ENCODE results near the gene MBLAC1. TPM values are rescaled to one million over a fixed set of nuclear protein-coding genes. Genes with fewer than 3 reads are reported as not detected.

MBLAC1 gene
- total and polyA plus RNA-seq, 9 of the 15 experiments (the other 6 are each of a cell fraction or from before 2014, with no cell fraction given), result 0.03 to 3.1 (median 0.52) TPM

DNA sequence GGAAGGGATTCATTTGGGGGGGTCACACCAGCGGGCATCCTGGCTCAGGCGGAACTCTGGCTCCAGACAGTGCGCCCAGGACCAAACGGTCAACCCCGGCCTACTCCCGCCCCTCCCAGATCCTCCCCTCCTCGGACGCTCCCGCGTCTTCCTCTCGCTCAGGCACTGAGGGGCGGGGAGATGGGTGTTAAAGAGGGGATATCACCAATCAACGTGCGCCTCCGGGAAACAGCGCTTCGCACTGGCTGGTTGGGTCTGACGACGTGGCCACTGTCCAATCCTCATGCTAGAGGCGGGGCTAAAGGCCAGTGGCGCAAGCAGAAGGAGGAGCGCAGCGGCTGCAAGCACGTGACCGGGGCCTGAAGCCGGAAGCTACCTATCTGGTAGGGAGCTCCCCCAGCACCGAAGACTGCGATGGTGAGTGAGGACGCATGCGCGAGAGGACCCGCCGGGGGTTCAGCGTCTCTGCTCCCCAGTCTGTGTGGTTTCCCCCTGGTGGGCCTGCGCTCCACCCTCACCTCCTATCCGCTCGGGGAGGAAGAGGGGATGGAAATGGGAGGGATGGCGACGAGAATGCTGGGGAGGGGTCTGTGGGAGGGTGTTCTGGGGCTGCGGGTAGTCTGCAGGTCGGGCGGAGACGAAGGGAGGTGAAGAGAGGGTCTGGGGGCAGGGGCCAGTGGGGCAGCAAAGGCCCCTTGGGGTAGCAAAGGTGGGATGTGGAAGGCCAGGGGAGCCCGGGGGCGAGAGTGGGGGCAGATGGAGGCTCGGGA lies 22.0 kb downstream of the MBLAC1 start, which contains the start of gene LAMTOR4 (continued):
- TF ChIP-seq HSF4 (CRISPR knock-in tag; IDR thresholded peaks at IDR 0.05; ENCODE audit: borderline replicate concordance) (no peak), RB1 (IDR thresholded peaks at IDR 0.05; ENCODE audit: low read depth) (peak; percentile 61), FOXJ2 (tag; IDR thresholded peaks at IDR 0.05) (peak; percentile 53; the same call in 1 of the 2 replicates), ZNF57 (CRISPR knock-in tag; IDR thresholded peaks at IDR 0.05) (no peak), ETV5 (CRISPR knock-in tag; IDR thresholded peaks at IDR 0.05; ENCODE audit: low read depth) (peak; percentile 82), PRMT5 (CRISPR knock-in tag; IDR thresholded peaks at IDR 0.05) (no peak)
- TF ChIP-seq, protein P1, sequence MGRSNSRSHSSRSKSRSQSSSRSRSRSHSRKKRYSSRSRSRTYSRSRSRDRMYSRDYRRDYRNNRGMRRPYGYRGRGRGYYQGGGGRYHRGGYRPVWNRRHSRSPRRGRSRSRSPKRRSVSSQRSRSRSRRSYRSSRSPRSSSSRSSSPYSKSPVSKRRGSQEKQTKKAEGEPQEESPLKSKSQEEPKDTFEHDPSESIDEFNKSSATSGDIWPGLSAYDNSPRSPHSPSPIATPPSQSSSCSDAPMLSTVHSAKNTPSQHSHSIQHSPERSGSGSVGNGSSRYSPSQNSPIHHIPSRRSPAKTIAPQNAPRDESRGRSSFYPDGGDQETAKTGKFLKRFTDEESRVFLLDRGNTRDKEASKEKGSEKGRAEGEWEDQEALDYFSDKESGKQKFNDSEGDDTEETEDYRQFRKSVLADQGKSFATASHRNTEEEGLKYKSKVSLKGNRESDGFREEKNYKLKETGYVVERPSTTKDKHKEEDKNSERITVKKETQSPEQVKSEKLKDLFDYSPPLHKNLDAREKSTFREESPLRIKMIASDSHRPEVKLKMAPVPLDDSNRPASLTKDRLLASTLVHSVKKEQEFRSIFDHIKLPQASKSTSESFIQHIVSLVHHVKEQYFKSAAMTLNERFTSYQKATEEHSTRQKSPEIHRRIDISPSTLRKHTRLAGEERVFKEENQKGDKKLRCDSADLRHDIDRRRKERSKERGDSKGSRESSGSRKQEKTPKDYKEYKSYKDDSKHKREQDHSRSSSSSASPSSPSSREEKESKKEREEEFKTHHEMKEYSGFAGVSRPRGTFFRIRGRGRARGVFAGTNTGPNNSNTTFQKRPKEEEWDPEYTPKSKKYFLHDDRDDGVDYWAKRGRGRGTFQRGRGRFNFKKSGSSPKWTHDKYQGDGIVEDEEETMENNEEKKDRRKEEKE (IDR thresholded peaks at IDR 0.05; ENCODE audit: borderline replicate concordance in 1 of 2, control insufficient read depth in 1 of 2, low read depth in 2 of 2, low read length in 1 of 2), result no peak
- TF ChIP-seq, protein P2, sequence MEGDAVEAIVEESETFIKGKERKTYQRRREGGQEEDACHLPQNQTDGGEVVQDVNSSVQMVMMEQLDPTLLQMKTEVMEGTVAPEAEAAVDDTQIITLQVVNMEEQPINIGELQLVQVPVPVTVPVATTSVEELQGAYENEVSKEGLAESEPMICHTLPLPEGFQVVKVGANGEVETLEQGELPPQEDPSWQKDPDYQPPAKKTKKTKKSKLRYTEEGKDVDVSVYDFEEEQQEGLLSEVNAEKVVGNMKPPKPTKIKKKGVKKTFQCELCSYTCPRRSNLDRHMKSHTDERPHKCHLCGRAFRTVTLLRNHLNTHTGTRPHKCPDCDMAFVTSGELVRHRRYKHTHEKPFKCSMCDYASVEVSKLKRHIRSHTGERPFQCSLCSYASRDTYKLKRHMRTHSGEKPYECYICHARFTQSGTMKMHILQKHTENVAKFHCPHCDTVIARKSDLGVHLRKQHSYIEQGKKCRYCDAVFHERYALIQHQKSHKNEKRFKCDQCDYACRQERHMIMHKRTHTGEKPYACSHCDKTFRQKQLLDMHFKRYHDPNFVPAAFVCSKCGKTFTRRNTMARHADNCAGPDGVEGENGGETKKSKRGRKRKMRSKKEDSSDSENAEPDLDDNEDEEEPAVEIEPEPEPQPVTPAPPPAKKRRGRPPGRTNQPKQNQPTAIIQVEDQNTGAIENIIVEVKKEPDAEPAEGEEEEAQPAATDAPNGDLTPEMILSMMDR (IDR thresholded peaks at IDR 0.05 in 2 of 3, conservative IDR thresholded peaks at IDR 0.05 in 1 of 3; ENCODE audit: insufficient read depth in 2 of 3, low read depth in 1 of 3, low read length in 3 of 3), result peak in 1 of 3 experiments; percentile 6; a peak in 1 of 6 replicates
- TF ChIP-seq, protein P3, sequence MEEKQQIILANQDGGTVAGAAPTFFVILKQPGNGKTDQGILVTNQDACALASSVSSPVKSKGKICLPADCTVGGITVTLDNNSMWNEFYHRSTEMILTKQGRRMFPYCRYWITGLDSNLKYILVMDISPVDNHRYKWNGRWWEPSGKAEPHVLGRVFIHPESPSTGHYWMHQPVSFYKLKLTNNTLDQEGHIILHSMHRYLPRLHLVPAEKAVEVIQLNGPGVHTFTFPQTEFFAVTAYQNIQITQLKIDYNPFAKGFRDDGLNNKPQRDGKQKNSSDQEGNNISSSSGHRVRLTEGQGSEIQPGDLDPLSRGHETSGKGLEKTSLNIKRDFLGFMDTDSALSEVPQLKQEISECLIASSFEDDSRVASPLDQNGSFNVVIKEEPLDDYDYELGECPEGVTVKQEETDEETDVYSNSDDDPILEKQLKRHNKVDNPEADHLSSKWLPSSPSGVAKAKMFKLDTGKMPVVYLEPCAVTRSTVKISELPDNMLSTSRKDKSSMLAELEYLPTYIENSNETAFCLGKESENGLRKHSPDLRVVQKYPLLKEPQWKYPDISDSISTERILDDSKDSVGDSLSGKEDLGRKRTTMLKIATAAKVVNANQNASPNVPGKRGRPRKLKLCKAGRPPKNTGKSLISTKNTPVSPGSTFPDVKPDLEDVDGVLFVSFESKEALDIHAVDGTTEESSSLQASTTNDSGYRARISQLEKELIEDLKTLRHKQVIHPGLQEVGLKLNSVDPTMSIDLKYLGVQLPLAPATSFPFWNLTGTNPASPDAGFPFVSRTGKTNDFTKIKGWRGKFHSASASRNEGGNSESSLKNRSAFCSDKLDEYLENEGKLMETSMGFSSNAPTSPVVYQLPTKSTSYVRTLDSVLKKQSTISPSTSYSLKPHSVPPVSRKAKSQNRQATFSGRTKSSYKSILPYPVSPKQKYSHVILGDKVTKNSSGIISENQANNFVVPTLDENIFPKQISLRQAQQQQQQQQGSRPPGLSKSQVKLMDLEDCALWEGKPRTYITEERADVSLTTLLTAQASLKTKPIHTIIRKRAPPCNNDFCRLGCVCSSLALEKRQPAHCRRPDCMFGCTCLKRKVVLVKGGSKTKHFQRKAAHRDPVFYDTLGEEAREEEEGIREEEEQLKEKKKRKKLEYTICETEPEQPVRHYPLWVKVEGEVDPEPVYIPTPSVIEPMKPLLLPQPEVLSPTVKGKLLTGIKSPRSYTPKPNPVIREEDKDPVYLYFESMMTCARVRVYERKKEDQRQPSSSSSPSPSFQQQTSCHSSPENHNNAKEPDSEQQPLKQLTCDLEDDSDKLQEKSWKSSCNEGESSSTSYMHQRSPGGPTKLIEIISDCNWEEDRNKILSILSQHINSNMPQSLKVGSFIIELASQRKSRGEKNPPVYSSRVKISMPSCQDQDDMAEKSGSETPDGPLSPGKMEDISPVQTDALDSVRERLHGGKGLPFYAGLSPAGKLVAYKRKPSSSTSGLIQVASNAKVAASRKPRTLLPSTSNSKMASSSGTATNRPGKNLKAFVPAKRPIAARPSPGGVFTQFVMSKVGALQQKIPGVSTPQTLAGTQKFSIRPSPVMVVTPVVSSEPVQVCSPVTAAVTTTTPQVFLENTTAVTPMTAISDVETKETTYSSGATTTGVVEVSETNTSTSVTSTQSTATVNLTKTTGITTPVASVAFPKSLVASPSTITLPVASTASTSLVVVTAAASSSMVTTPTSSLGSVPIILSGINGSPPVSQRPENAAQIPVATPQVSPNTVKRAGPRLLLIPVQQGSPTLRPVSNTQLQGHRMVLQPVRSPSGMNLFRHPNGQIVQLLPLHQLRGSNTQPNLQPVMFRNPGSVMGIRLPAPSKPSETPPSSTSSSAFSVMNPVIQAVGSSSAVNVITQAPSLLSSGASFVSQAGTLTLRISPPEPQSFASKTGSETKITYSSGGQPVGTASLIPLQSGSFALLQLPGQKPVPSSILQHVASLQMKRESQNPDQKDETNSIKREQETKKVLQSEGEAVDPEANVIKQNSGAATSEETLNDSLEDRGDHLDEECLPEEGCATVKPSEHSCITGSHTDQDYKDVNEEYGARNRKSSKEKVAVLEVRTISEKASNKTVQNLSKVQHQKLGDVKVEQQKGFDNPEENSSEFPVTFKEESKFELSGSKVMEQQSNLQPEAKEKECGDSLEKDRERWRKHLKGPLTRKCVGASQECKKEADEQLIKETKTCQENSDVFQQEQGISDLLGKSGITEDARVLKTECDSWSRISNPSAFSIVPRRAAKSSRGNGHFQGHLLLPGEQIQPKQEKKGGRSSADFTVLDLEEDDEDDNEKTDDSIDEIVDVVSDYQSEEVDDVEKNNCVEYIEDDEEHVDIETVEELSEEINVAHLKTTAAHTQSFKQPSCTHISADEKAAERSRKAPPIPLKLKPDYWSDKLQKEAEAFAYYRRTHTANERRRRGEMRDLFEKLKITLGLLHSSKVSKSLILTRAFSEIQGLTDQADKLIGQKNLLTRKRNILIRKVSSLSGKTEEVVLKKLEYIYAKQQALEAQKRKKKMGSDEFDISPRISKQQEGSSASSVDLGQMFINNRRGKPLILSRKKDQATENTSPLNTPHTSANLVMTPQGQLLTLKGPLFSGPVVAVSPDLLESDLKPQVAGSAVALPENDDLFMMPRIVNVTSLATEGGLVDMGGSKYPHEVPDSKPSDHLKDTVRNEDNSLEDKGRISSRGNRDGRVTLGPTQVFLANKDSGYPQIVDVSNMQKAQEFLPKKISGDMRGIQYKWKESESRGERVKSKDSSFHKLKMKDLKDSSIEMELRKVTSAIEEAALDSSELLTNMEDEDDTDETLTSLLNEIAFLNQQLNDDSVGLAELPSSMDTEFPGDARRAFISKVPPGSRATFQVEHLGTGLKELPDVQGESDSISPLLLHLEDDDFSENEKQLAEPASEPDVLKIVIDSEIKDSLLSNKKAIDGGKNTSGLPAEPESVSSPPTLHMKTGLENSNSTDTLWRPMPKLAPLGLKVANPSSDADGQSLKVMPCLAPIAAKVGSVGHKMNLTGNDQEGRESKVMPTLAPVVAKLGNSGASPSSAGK (IDR thresholded peaks at IDR 0.05), result peak; percentile 89
